Caki2 (cell line): ENCODE measurements around the gene AURKA. TPM values are rescaled to one million over a fixed set of nuclear protein-coding genes. Genes with fewer than 3 reads are reported as not detected.

Experiments
- DNase-seq: peaks from one replicate; pipeline ENCODE4 v3.0.0-alpha.2; 2015; ENCODE audit warnings: low read depth
- in situ Hi-C: cut with HindIII; loops from 2 replicates; pipeline ENCODE4 v1.10.0; 2016; ENCODE audit warnings: low sequenced_read_pairs, low pct_unique_long_range_greater_than_20kb, mixed read lengths
- total RNA-seq: library from RNA; depleted of rRNA; stranded (reverse); fragments of >200 nt; shearing (Covaris generic); gene quantifications from 2 replicates; pipeline ENCODE4 v1.2.3, GENCODE V29; 2014; ENCODE audit warnings: low replicate concordance; rRNA removed

AURKA gene
- 74.5 and 95.5 TPM in 2 replicates for total RNA-seq

GRCh38 chr20:56392132-56392880 lies at the start of gene AURKA, which contains the start of gene CSTF1:
TSS of gene AURKA (minus strand) at chr20:56392215. CDS start at chr20:56388197, 4,018 bp downstream.
TSS of gene CSTF1 (plus strand) at chr20:56392645. CDS start at chr20:56395553, 2,908 bp downstream.
- in situ Hi-C loops = no loop called here
- DNase-seq = peak; percentile 100

- in situ Hi-C loops = no loop called here
These were observed 48.5 kb upstream of the AURKA start for GRCh38 chr20:56440346-56441007.

GRCh38 chr20:56439771-56440291 lies 47.8 kb upstream of the AURKA start:
- no peak for DNase-seq

More at GRCh38 chr20:56440346-56441007, 48.5 kb upstream of the AURKA start:
- DNase-seq = no peak

GRCh38 chr20:56438284-56438683 lies 46.3 kb upstream of the AURKA start:
- in situ Hi-C loops = no loop called here
- DNase-seq = no peak

More at GRCh38 chr20:56439771-56440291, 47.8 kb upstream of the AURKA start:
- in situ Hi-C loops = no loop called here

- no peak for DNase-seq
- in situ Hi-C loops = no loop called here
These were observed 45.4 kb upstream of the AURKA start for GRCh38 chr20:56437196-56437960.

GRCh38 chr20:56433880-56434255 lies 41.9 kb upstream of the AURKA start:
- in situ Hi-C loops = no loop called here
- DNase-seq = no peak

GRCh38 chr20:56433221-56433879 lies 41.3 kb upstream of the AURKA start:
- in situ Hi-C loops = no loop called here

GRCh38 chr20:56431471-56431870 lies 39.5 kb upstream of the AURKA start:
- in situ Hi-C loops = no loop called here
- no peak for DNase-seq

More at GRCh38 chr20:56433221-56433879, 41.3 kb upstream of the AURKA start:
- no peak for DNase-seq

- no peak for DNase-seq
- in situ Hi-C loops = no loop called here
These were observed 38.9 kb upstream of the AURKA start for GRCh38 chr20:56430957-56431356.

- in situ Hi-C loops = no loop called here
- DNase-seq = no peak
These were observed 38.4 kb upstream of the AURKA start for GRCh38 chr20:56430461-56430860.

GRCh38 chr20:56429941-56430340 lies 37.9 kb upstream of the AURKA start:
- DNase-seq = no peak
- in situ Hi-C loops = no loop called here

- in situ Hi-C loops = no loop called here
- no peak for DNase-seq
These were observed 37.5 kb upstream of the AURKA start for GRCh38 chr20:56429502-56429901.

GRCh38 chr20:56428881-56429280 lies 36.9 kb upstream of the AURKA start:
- peak; percentile 21 for DNase-seq
- in situ Hi-C loops = no loop called here

- no peak for DNase-seq
- in situ Hi-C loops = no loop called here
These were observed 36.4 kb upstream of the AURKA start for GRCh38 chr20:56428410-56428809.

- in situ Hi-C loops = no loop called here
- DNase-seq = no peak
These were observed 35.8 kb upstream of the AURKA start for GRCh38 chr20:56427797-56428196.

GRCh38 chr20:56426926-56427325 lies 34.9 kb upstream of the AURKA start:
- DNase-seq = no peak
- in situ Hi-C loops = no loop called here

- no peak for DNase-seq
- in situ Hi-C loops = no loop called here
These were observed 34.0 kb upstream of the AURKA start for GRCh38 chr20:56426026-56426425.

- in situ Hi-C loops = no loop called here
These were observed 32.9 kb upstream of the AURKA start for GRCh38 chr20:56424931-56425330.

More at GRCh38 chr20:56424931-56425330, 32.9 kb upstream of the AURKA start:
- no peak for DNase-seq
